Activated T-helper 17 cell treated with anti-CD3 and anti-CD28 coated beads, Interleukin-2, amount 50 U/mL, for 72 hours (primary cell): Measurements from ENCODE around the gene ANKFN1. TPM values are rescaled to one million over a fixed set of nuclear protein-coding genes. Genes with fewer than 3 reads are reported as not detected.

Experiments
- ATAC-seq: fragments of 150-1000 bp; cut with Tn5 transposase; replicated peaks from 2 replicates; pipeline ENCODE4 v1.10.0; 2021; ENCODE audit warnings: mild to moderate bottlenecking, moderate library complexity
- H3K27ac Mint-ChIP-seq: one replicate; pipeline ENCODE4 v1.8.0; 2022; ENCODE audit warnings: mixed read lengths
- H3K27me3 Mint-ChIP-seq: one replicate; pipeline ENCODE4 v1.8.0; 2022; ENCODE audit warnings: mixed read lengths
- H3K36me3 Mint-ChIP-seq: one replicate; pipeline ENCODE4 v1.8.0; 2022; ENCODE audit warnings: low read depth, mild to moderate bottlenecking, mixed read lengths
- H3K4me1 Mint-ChIP-seq: one replicate; pipeline ENCODE4 v1.8.0; 2022; ENCODE audit warnings: mixed read lengths
- H3K4me3 Mint-ChIP-seq: one replicate; pipeline ENCODE4 v1.8.0; 2022; ENCODE audit warnings: mild to moderate bottlenecking, mixed read lengths
- H3K9me3 Mint-ChIP-seq: one replicate; pipeline ENCODE4 v1.8.0; 2022; ENCODE audit warnings: mixed read lengths
- total RNA-seq, 2 donors: library from RNA; stranded (reverse); gene quantifications; one replicate each; pipeline ENCODE4 v1.2.3, GENCODE V29; 2022

ANKFN1 gene
- total RNA-seq, 2 donors from 2014 or later, result 0.29 TPM; not detected in 1

DNA sequence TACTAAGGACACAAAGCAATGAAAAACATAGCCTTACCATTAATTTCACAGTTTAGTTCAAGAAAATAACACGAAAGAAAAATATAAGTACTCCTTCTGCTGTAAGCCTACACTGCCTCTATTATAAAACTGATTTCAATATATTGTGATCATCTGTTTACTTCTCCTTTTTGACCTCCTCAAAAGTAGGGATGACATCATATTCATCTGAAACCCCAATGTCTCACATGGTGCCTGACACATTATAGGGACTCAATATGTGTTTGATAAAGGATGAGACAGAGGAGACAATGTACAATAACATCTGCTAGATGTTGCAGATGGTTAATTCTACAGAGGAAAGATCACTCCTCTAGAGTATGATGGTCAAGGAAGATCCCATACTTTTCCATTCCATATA, 321.8 kb downstream of the ANKFN1 start:
- peaks cover 13% of the 10 kb centered on the region for H3K9me3 Mint-ChIP-seq
- ATAC-seq, result no peak
- H3K27ac Mint-ChIP-seq, result no peak overlapping the region
- no peaks in the 10 kb centered on the region for H3K36me3 Mint-ChIP-seq
- H3K27me3 Mint-ChIP-seq, result peaks cover 4% of the 10 kb centered on the region
- H3K4me3 Mint-ChIP-seq, result no peak overlapping the region
- H3K4me1 Mint-ChIP-seq, result peaks cover 5% of the 10 kb centered on the region

- no peak for ATAC-seq
- Mint-ChIP-seq H3K4me3 (no peak overlapping the region), H3K4me1 (peaks cover 5% of the 10 kb centered on the region), H3K9me3 (peaks cover 7% of the 10 kb centered on the region), H3K27ac (no peak overlapping the region), H3K27me3 (peaks cover 10% of the 10 kb centered on the region), H3K36me3 (no peaks in the 10 kb centered on the region)
Measured at GRCh38 chr17:56478836-56479447, 325.7 kb downstream of the ANKFN1 start.

- Mint-ChIP-seq H3K9me3 (peaks cover 7% of the 10 kb centered on the region), H3K4me1 (peaks cover 5% of the 10 kb centered on the region)
- no peak for ATAC-seq
Measured at GRCh38 chr17:56480501-56480900, 327.2 kb downstream of the ANKFN1 start.

DNA sequence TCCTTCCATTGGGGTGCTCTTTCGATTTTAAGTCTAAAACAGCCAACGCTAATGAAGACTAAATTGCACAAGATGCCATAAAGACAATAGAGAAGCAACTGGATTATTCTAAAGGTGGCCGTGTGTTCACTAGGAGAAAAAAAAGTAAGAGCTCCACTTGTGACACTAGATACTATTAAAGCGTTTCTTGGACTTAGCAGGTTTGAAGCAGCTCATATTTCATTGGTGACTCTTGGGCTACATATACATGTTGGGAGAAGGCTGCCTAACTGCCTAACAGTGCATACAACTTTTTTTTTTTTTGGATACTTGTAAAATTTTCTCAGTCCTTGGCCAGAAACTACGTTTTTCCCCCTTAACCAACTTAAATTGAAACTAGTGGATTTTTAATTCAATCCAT, 328.4 kb downstream of the ANKFN1 start:
- peaks cover 10% of the 10 kb centered on the region for H3K27me3 Mint-ChIP-seq
- peaks cover 3% of the 10 kb centered on the region for H3K9me3 Mint-ChIP-seq
- no peak overlapping the region for H3K27ac Mint-ChIP-seq
- no peaks in the 10 kb centered on the region for H3K36me3 Mint-ChIP-seq
- no peak for ATAC-seq
- H3K4me3 Mint-ChIP-seq, result no peak overlapping the region
- no peaks in the 10 kb centered on the region for H3K4me1 Mint-ChIP-seq

More at GRCh38 chr17:56480501-56480900, 327.2 kb downstream of the ANKFN1 start:
- Mint-ChIP-seq H3K4me3 (no peak overlapping the region), H3K27me3 (peaks cover 10% of the 10 kb centered on the region), H3K36me3 (no peaks in the 10 kb centered on the region), H3K27ac (no peak overlapping the region)

- no peak overlapping the region for H3K27ac Mint-ChIP-seq
- H3K9me3 Mint-ChIP-seq, result peaks cover 3% of the 10 kb centered on the region
- no peaks in the 10 kb centered on the region for H3K4me1 Mint-ChIP-seq
- H3K27me3 Mint-ChIP-seq, result peaks cover 10% of the 10 kb centered on the region
- no peak for ATAC-seq
- no peak overlapping the region for H3K4me3 Mint-ChIP-seq
- H3K36me3 Mint-ChIP-seq, result no peaks in the 10 kb centered on the region
Measured at GRCh38 chr17:56482229-56482628, 329.0 kb downstream of the ANKFN1 start.

- no peak overlapping the region for H3K27ac Mint-ChIP-seq
- ATAC-seq, result no peak
- no peaks in the 10 kb centered on the region for H3K9me3 Mint-ChIP-seq
- no peaks in the 10 kb centered on the region for H3K4me1 Mint-ChIP-seq
- H3K4me3 Mint-ChIP-seq, result no peak overlapping the region
- no peaks in the 10 kb centered on the region for H3K36me3 Mint-ChIP-seq
- peaks cover 21% of the 10 kb centered on the region for H3K27me3 Mint-ChIP-seq
Measured at GRCh38 chr17:56486732-56487131, 333.5 kb downstream of the ANKFN1 start.

- H3K4me3 Mint-ChIP-seq, result no peak overlapping the region
- H3K4me1 Mint-ChIP-seq, result no peaks in the 10 kb centered on the region
- no peaks in the 10 kb centered on the region for H3K36me3 Mint-ChIP-seq
- H3K27me3 Mint-ChIP-seq, result peaks cover 20% of the 10 kb centered on the region
- H3K27ac Mint-ChIP-seq, result no peak overlapping the region
- no peaks in the 10 kb centered on the region for H3K9me3 Mint-ChIP-seq
- ATAC-seq, result no peak
Measured at GRCh38 chr17:56488800-56489199, 335.5 kb downstream of the ANKFN1 start.

DNA sequence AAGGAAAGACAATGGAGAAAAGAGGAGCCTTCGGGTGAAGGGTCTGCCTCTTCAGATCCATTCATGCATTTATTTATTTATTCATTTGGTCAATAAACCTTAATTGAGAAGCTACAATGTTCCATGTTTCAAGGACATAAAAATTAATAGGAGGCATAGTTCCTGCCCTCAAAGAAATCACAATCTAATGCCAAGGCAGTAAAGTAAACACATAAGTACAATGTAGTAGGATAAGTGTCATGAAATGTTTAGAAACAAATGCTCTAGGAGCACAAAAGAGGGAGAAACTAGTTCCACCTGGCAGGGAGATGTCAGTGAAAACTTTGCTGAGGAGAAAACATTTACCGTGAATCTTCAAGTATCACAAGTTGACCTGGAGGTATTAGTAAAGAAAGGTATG, 336.7 kb downstream of the ANKFN1 start:
- peaks cover 21% of the 10 kb centered on the region for H3K27me3 Mint-ChIP-seq
- no peaks in the 10 kb centered on the region for H3K36me3 Mint-ChIP-seq
- no peak overlapping the region for H3K4me3 Mint-ChIP-seq
- no peaks in the 10 kb centered on the region for H3K4me1 Mint-ChIP-seq
- no peaks in the 10 kb centered on the region for H3K9me3 Mint-ChIP-seq
- ATAC-seq, result no peak
- H3K27ac Mint-ChIP-seq, result no peak overlapping the region

DNA sequence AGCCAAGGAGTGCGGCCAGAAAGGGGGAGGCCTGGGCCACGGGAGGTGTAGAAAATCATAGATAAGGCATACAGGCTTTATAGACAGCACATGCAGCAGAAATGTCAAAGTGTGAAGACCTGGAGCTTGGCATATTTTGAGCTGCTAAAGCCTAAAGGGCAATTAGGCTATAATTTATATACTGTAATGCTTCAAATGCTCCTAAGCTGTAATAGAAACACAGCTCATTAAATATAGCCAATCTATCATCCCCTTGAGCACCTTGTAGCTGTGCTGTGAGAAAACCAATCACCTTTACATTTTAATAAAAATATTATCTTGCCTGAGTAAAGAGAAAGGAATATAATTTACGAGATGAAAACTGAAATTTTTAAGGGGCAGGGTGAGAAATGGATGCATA, 342.3 kb downstream of the ANKFN1 start:
- Mint-ChIP-seq H3K9me3 (no peaks in the 10 kb centered on the region), H3K27me3 (peaks cover 14% of the 10 kb centered on the region), H3K27ac (no peak overlapping the region), H3K4me3 (no peak overlapping the region), H3K4me1 (no peaks in the 10 kb centered on the region), H3K36me3 (no peaks in the 10 kb centered on the region)
- ATAC-seq, result no peak

GRCh38 chr17:56497132-56497531, 343.9 kb downstream of the ANKFN1 start:
- ATAC-seq, result no peak
- Mint-ChIP-seq H3K4me1 (no peaks in the 10 kb centered on the region), H3K9me3 (no peaks in the 10 kb centered on the region), H3K27ac (no peak overlapping the region), H3K36me3 (no peaks in the 10 kb centered on the region), H3K27me3 (peaks cover 14% of the 10 kb centered on the region), H3K4me3 (no peak overlapping the region)

- peaks cover 10% of the 10 kb centered on the region for H3K27me3 Mint-ChIP-seq
Measured at GRCh38 chr17:56499799-56500388, 346.6 kb downstream of the ANKFN1 start.

DNA sequence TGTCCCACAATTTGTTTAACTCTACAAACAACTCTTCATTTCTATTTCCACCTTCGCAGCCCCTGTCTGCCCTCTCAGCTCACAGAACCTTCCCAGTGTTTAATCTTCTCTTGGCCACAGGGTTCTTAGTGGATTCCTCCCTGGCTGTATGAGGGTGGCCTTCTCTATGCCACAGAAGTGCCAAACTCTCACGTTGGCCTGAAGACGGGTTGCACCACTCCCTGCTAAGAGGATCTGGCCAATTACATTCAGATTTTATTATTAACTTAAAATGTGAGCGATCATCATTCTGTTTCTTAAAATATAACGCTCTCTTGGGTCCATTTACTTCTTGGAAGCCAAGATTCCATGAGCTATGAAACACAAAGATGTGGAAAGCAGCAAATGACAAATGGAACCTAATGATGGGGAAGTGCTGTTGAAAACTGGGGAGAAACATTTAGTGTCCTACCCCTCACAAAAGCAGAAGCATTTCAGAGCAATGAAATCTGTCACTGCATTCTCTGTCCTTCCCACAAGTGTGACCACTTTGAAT, 348.9 kb downstream of the ANKFN1 start:
- ATAC-seq, result no peak
- Mint-ChIP-seq H3K4me1 (no peaks in the 10 kb centered on the region), H3K9me3 (no peaks in the 10 kb centered on the region), H3K27me3 (peaks cover 5% of the 10 kb centered on the region), H3K36me3 (no peaks in the 10 kb centered on the region), H3K27ac (no peak overlapping the region), H3K4me3 (no peak overlapping the region)

More at GRCh38 chr17:56499799-56500388, 346.6 kb downstream of the ANKFN1 start:
- Mint-ChIP-seq H3K4me3 (no peak overlapping the region), H3K9me3 (no peaks in the 10 kb centered on the region), H3K4me1 (no peaks in the 10 kb centered on the region), H3K36me3 (no peaks in the 10 kb centered on the region), H3K27ac (no peak overlapping the region)
- ATAC-seq, result no peak

GRCh38 chr17:56505154-56505756, 352.0 kb downstream of the ANKFN1 start:
- Mint-ChIP-seq H3K4me1 (no peaks in the 10 kb centered on the region), H3K27ac (no peak overlapping the region), H3K9me3 (no peaks in the 10 kb centered on the region), H3K36me3 (no peaks in the 10 kb centered on the region), H3K4me3 (no peak overlapping the region), H3K27me3 (peaks cover 5% of the 10 kb centered on the region)
- ATAC-seq, result no peak

GRCh38 chr17:56506349-56506748, 353.1 kb downstream of the ANKFN1 start:
- no peaks in the 10 kb centered on the region for H3K36me3 Mint-ChIP-seq

More at GRCh38 chr17:56506349-56506748, 353.1 kb downstream of the ANKFN1 start:
- Mint-ChIP-seq H3K4me3 (no peak overlapping the region), H3K4me1 (no peaks in the 10 kb centered on the region), H3K27ac (no peak overlapping the region), H3K9me3 (no peaks in the 10 kb centered on the region), H3K27me3 (peaks cover 4% of the 10 kb centered on the region)
- no peak for ATAC-seq
